T-helper 9 cell (primary cell): ENCODE measurements around the gene SORBS2.
"Not testable (repeated sequence)": the region's sequence is repeated elsewhere in the genome, so short reads cannot be mapped to it uniquely, and the experiment has no call there.

ENCODE experiments used
- DNase-seq: peaks from one replicate; pipeline ENCODE4 v3.0.0-alpha.2; 2020

SORBS2 gene

DNA sequence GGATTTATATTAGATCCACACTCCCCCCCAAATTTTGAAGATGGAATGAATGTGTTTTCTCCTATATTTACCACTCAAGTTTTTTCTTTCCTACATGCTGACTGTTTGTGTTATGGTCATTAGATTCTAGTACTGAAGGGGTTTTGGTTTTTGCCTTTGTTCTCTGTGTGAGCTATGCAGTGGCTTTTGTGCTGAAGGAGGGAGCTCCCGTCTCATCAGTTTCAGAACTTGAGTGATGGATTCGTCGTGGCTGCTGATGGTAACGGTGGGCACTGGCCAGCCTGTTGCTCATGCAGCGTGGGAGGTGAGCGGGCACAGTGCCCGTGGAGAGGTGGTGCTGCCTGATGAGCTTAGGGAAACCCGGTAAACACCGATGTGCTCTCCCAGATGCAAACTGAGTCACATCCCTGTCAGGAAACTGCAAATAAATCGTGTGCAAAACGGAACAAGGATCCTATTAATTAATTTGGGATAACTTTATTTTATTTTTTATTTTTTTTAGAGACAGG lies 101.5 kb downstream of the SORBS2 start:
- no peak for DNase-seq

DNA sequence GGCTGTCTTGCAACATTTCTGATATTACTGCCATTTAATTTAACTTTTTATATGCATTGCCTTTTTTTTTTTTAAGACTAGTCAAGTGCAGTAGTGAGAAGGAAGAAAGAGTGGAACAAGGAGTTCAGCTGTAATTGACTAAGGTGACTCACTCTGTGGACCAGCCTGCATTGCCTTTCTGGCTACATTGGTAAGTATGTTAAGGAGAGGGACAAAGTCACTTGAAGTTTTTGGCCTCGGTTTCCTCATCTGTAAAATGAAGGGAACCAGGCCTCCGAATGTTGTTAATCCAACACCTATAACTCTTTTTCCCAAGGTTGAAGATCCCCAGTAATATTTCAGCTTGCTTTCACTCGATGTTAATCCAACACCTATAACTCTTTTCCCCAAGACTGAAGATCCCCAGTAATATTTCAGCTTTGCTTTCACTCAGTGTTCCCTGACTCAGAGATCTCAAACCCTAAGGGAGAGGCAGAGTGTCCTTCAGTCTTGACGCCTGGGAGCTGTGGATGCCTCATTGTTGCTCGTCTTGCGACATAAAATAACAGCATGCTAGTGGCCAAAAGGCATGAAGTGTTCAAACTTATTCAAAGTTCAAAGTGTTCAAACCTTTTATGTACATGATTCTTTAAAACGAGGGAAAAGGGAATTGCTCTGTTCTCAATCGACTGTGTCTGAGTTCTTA lies 102.0 kb downstream of the SORBS2 start:
- DNase-seq = no peak

DNA sequence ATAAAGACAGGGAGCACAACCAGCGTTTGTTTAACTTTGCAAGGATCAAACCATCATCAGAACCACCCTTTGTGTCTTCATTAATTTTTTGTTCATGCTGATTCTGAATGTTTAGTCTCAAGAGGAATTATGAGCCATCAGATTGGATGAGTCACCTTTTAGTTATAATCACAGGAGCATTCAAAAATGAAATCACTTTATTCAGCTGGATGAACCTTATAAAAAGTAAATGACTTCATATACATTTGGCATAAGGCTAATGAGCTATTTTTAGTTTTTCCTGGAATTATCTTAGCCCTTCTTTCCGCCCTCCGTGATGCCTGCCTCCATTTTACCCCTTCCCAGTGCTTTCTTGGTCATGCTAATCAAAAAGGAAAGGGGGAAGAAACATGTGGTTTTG lies 103.6 kb downstream of the SORBS2 start:
- no peak for DNase-seq

DNA sequence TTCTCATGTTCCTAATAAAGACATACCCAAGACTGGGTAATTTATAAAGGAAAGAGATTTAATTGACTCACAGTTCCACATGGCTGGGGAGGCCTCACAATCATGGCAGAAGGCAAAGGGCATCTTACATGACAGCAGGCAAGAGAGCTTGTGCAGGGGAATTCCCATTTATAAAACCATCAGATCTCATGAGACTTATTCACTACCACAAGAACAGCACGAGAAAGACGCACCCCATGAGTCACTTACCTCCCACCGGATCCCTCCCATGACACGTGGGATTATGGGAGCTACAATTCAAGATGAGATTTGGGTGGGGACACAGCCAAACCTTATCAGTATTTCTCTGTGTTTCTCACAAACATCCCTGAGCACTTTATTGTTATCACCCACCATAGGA lies 104.4 kb downstream of the SORBS2 start:
- not testable (repeated sequence) for DNase-seq

DNA sequence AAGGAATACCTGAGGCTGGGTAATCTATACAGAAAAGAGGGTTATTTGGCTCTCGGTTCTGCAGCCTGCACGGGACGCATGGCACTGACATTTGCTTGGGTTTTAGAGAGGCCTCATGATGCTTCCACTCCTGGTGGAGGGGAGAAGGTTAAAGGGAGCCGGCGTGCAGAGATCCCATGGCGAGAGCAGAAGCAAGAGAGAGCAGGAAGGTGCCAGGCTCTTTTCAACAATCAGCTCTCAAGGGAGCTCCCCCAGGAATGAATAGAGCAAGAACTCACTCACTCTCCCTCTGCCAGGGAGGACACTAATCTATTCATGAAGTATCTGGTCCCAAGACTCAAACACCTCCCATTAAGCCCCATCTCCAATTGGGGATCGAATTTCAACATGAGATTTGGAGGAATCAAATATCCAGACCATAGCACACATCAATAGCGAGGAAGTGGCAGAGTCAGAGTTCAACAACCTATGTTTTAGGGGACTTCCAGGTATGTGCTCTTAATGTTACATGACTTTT lies 109.8 kb downstream of the SORBS2 start:
- DNase-seq = no peak

DNA sequence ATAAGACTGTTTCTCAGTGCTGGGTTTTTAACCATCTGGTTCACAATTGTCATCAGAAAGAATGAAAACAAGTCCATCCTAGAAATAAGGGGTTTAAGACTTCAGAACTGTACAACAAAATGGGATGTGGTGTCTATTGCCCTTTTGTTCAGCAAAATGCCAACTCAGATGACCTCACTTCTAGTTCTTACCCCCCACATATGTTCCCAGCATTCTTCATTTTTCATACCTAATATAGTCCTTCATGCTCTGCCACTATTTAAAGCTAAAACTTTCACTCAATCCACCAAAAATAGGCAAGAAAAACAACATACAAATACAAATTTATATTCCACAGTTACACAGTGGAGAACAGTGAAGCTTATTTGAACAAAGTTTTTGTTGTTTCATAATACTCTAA lies 111.4 kb downstream of the SORBS2 start:
- no peak for DNase-seq

DNA sequence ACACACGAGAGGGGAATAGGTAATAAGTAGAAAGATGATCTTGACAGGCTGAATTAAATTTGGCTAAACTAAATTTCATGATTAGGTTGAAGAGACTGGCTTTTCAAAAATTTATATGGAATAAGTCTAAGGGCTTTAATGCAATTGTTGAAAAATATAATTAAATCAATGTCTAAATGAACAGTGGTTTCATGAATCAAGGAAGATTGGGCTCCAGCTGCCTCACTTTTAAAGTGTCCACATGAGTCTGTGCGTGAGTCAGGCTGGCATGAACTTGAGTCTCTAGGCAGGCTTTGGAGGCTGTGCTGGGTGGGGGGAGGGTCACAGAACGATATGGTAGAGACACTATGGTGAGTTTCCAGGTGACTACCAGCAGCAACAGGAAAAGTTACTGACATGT lies 111.9 kb downstream of the SORBS2 start:
- DNase-seq = no peak

DNA sequence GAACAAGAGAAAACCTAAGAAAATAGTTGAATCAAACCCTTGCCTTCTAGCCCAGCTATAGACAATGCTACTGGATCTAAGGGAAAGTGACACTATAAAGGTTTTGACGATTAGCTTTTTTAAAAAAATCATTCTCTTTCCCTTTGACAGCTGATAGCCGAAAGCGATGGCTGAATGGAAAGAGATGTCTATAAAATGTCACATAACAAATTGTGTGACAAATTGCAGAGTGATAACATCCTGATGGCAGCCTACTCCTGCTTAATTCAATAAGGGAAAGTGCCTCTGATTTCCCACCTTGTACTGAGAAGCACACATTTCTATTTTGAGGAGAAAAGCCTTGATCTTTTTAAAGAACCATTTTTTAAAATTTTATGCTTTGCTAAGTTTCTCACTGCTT lies 114.5 kb downstream of the SORBS2 start:
- DNase-seq = no peak

DNA sequence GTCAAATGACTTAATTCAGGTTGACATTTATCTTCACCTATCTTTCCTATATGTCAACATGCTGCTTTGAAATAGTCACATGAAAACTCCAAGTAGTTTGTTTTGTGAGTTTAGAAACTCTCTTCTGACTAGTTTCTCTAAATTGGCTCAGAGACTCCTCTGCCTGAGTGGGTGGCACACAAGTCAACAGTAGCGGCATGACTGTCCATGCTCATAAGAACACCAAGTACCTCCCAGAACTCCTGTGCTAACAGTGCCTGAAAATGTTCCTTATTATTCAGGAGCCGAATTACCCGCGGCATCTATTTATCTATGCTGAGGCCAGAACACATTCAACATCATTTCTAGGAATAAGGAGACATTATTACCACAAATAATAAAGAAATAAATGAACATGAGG lies 116.3 kb downstream of the SORBS2 start:
- no peak for DNase-seq

DNA sequence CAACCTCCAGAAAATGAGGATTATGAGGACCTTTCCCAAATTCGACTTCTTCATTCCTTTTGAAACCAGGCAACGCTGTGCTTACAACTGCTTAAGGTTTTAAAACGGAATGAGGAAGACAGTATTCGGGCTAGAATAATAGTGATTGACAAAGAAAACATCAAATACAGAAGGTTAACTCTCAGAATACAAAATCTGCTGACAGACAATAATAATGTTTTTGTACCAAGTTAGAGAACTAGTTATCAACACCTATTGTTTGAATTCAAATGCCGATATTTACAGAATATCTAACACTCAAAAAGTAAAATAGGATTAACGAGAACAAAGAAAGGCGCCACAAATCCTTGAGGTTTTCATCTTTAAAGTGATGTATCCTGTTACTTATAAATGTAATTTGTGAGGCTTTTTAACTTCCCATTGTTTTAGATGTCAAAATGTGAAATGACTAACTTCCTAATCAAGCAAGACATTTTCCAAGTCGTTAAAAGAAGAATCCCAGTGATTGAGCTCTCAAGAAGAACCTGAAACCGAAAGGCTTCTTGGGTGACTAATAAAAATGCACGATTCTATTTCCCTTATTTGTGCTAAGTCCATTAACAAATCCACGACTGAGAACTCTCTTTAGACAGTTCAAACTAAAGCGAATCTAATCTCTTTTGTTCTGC lies 118.3 kb downstream of the SORBS2 start:
- DNase-seq = no peak

DNA sequence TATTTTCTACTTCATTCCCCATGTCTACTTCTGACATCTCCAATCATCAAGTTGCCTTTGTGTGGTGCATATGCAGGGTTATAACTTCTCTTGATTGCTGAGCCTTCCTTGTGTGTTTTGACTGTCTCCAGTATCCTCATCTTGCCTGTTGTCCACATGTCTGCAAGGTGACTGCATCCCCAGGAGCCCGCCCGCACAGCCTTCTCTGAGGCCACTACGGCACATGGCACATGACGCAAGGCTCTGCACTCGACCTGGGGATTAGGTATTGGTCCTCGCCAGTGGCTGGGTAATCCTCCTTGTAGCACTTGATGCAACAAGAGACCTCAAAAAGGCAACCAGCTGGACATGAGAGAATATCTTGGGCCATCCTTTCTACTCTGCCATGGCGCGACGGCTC lies 122.6 kb downstream of the SORBS2 start:
- no peak for DNase-seq

DNA sequence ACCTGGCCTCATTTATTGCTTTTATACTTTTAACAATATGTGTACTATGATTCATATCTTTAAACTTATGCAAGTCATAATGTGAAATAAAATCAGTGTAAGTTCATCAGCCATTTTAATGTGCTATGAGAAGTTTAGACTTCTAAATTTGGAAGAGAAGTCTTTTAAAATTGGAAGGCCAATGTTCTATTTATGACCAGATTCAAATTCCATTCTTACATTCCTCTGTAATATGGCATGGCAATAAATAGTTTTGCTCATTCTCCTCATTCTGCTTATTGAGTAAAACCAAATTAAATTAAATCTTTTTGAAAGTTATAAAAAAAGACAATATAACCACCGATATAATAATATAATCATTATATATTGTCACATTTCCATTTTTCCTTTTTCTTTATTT lies 126.2 kb downstream of the SORBS2 start:
- no peak for DNase-seq

DNA sequence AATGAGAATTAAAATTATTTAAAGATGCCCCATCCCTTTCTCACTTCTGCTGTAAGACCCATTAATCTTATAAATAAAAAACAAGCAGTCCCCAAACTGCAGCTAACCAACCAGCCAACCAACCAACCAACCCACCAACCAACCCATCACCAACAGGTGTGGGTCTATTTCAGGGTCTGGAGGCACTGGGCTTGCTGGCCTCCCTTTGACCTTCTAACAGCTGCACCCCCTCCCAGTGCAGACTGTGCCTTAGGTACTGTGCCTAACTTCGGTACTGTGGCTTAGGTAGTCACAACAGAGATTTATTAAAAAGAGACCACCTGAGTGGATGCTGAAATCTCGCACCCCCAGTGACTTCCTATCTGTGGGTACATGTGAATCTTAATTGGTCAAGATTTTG lies 128.1 kb downstream of the SORBS2 start:
- no peak for DNase-seq

DNA sequence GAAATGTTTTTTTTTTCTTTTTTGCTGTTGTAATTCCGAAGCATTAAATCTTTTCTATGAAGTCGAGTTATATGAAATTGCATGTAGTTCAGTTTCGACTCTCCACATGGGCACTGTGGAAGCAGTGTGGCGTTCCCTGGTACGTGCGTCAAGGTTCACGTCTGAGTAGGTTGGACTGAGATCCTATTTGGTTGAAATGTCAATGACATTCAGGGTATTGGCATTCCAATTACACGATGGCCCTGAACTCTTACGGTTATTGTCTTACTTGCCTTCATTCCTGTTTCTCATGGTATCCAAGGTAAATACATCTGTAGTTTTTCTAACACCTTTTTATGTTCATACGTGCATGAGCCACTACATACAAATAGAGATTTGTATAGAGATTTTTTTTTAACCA lies 128.8 kb downstream of the SORBS2 start:
- no peak for DNase-seq

DNA sequence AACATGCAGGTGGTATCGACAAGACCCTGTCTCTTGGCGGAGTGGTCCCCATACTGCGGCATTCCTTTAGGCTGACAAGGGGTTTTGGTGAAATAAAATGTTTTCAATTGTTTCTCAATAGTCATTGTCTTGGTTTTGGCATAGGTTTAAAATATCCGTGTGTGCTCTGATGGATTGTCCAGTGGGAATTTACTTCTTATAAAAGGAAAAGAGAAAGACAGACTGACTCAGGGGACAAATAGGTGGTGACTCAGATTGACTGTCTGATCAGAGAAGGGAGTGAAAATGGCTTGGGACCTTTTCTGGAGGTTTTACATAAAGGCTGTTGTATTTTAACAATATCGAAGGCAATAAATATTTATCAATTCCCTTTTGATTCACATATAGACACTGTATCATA lies 129.8 kb downstream of the SORBS2 start:
- no peak for DNase-seq

DNA sequence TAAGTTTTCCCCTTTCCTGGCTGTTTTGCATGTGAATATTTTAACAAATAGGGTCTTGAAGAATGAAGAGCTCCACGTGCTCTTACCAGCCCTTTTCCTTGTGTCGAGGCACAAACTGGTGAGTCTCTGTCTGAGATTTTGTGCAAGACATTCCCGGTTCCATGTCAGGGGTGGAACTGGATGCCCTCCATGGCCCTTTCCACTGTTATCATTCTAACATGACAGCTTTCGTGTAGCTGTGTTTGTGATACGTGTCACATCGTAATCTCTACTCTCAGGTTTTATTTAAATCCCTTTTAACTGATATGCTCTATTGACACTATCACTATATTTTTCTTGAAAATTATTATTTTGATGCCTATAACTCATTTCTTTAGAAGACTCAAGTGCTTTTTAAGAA lies 130.4 kb downstream of the SORBS2 start:
- DNase-seq = no peak

DNA sequence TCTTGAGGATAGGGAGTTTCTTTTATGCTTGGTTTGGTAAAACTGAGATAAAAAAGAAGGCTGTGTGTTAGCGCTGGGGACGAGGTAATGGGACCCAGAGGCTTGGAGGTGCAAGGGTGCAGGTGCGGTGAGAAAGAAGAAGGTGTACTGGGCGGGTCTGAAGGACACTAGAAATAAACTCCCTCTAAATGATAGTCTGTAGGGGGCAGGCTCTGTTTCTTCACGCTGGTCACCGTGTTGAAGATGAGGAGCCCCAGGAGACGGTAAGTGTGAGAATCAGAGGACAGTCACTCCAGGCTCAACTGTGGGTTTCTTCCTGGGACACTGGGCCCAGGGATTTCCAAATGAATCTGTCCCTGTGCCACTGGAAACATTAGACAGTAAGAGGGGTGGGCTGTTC lies 131.4 kb downstream of the SORBS2 start:
- DNase-seq = no peak

DNA sequence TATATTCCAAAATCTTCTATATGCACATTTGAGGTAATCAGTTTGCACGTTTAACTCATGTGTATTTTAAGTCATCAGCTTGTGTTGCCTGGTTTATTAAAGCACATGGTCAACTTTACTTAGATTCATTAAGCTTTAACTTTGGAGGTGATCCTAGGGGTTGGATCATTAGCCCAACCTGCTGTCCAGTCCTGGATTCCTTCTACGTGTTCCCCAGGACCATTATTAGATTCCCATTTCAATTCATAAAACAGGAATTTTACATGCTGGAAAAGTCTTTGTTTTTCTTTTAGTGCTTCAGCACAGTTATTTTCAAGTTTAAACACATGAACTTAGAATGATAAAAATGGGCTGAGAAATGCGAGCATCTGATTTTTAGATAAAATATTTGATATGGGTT lies 132.5 kb downstream of the SORBS2 start:
- DNase-seq = no peak

DNA sequence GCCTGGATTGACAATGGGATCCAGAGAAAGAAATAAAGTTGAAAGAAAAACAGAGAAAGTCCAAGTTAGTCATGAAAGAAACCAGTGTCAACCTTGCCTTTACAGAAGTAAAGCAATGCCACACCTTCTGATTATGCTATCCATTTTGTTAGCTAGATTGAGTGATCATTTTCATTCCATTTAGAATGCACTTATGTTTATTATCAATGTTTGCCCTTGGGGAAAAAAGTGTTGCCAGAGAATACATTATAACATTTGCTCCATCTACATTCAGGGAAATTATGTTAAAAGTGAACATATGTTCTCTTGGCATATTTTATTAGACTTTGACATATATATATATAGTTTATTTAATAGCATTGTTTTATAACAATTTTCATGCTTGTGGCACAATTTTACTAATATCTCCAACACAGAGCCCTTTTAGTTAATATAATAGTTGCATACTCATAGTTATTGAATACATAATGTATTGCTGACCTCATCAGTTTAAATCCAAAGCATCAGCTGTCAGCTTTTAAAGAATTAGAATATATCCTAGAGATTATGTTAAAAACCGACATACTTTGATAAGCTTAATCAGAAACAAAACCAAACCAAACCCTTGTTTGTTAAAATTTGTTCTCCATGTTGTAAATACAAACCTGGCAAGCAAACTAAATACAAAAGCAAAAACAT lies 134.2 kb downstream of the SORBS2 start:
- DNase-seq = no peak

DNA sequence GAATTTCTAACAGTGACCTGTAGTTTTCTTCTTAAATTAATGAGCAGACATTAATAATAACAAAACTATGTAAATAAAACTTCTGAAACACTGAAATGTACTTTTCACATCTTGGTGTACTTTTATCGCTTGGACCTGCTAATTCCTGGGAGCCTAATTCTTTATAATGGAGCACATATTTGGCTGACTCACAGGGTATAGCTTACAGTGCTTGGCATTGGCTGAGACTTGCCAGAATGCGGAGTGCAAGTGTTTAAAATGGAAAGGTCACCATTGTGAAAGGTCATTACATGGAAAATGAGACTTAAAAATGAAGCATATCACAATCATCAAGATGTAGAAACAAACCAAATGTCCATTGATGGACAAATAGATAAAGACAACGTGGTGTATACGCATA lies 139.4 kb downstream of the SORBS2 start:
- no peak for DNase-seq

DNA sequence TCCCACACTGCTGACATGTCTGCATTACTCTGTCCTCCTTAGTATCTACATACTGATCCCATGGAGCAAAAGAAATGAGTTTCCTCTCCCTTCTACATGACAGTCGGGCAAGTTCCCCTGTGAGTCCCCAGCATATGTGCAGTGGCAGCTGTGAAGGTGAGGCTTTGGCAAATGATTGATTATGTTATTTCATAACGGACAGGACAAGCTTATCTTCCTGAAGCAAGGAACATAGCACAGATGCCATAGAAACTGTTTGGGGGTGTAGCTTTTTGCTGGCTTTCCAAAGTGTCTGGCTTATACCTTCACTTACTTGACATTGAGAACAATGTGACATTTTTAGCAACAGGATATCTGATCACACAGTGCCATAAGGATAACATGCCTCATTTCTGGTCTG lies 139.8 kb downstream of the SORBS2 start:
- DNase-seq = no peak

DNA sequence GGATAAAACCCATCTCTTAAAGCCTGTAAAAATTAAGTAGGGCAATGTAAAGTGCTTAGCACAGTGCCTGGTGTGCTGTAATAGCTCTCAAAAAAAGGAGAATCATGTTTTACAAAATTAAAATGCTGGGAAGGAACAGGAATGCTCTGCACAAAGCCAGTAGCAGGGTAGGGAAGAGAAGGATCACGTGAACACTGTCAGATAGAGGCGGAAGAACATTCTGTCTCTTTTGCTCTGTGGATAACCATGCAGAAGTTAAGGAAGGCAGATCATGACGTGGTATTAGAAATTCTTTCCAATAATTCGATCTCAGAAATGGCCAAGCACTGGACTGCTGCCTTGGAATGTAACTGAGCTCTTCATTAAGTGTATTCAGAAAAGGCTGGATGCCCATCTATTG lies 140.5 kb downstream of the SORBS2 start:
- DNase-seq = no peak

DNA sequence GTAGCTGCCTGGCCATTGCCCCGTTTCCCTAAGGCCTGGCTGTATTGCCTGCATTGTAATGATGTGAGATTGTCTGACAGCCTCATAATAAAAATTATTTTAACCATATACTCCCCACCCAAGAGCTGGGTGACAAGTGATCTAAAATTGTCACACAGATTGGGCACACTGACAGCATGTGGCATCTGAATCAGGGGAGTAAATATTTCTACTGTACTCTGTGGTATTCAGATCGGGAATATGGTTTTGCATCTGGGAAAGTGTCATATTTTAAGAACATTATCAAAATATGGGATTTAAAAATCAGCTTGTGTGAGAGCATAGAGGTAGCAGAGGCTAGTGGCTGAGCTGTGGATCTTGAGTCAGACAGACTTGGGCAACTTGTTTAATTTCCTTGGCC lies 140.9 kb downstream of the SORBS2 start:
- no peak for DNase-seq

DNA sequence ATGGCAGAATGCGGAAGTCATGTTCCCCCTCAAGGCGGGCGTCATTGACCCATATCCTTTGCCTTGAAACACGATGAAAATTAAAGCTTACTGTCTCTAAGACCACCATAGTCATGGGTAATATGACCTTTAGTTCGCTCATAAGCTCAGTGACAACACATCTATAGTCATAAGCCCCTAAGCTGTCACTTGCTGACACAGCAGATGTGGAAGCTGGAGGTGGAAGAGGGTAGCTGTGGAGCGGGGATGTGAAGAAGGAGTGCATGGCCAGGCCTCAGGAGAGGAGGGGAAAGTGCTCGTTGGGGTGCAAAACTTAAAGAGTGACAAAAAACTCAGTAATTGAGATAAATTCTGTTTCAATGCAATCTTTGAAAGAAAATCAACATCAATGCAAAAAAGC lies 142.7 kb downstream of the SORBS2 start:
- DNase-seq = no peak
